Measurements from ENCODE around the gene STRIP2.
"Not testable (repeated sequence)": the region's sequence is repeated elsewhere in the genome, so short reads cannot be mapped to it uniquely, and the experiment has no call there.

Gene STRIP2

GRCh38 chr7:129498021-129498420 lies 63.8 kb downstream of the STRIP2 start:
- no peak for DNase-seq

GRCh38 chr7:129499999-129500398 lies 65.8 kb downstream of the STRIP2 start:
- DNase-seq: no peak

GRCh38 chr7:129501760-129502707 lies 67.8 kb downstream of the STRIP2 start, which contains the start of gene SMKR1:
TSS of gene SMKR1 (plus strand) at chr7:129502531. CDS start at chr7:129502825, 294 bp downstream.
- peak in 1 of 2 experiments; percentile 76 for DNase-seq

GRCh38 chr7:129502708-129503685 lies 68.8 kb downstream of the STRIP2 start:
- DNase-seq: no peak

- DNase-seq: no peak
Measured at GRCh38 chr7:129503725-129504124, 69.5 kb downstream of the STRIP2 start.

- no peak for DNase-seq
Measured at GRCh38 chr7:129512192-129512591, 78.0 kb downstream of the STRIP2 start.

GRCh38 chr7:129513546-129513945 lies 79.3 kb downstream of the STRIP2 start:
- no peak for DNase-seq

- DNase-seq: no peak
Measured at GRCh38 chr7:129514683-129515082, 80.5 kb downstream of the STRIP2 start.

GRCh38 chr7:129515381-129515780 lies 81.1 kb downstream of the STRIP2 start:
- DNase-seq: no peak

- no peak for DNase-seq
Measured at GRCh38 chr7:129517931-129518330, 83.7 kb downstream of the STRIP2 start.

GRCh38 chr7:129519464-129519863 lies 85.2 kb downstream of the STRIP2 start:
- no peak for DNase-seq

- DNase-seq: no peak
Measured at GRCh38 chr7:129522088-129522970, 88.1 kb downstream of the STRIP2 start.

- DNase-seq: no peak
Measured at GRCh38 chr7:129522971-129523340, 88.7 kb downstream of the STRIP2 start.

- no peak for DNase-seq
Measured at GRCh38 chr7:129523924-129524323, 89.7 kb downstream of the STRIP2 start.

GRCh38 chr7:129524405-129524804 lies 90.2 kb downstream of the STRIP2 start:
- not testable (repeated sequence) for DNase-seq

GRCh38 chr7:129525225-129525862 lies 91.1 kb downstream of the STRIP2 start:
- no peak for DNase-seq

- no peak for DNase-seq
Measured at GRCh38 chr7:129529643-129530042, 95.4 kb downstream of the STRIP2 start.

- DNase-seq: no peak
Measured at GRCh38 chr7:129530795-129531391, 96.7 kb downstream of the STRIP2 start.

GRCh38 chr7:129531721-129532120 lies 97.5 kb downstream of the STRIP2 start:
- DNase-seq: no peak

GRCh38 chr7:129532375-129532774 lies 98.1 kb downstream of the STRIP2 start:
- no peak for DNase-seq

- not testable (repeated sequence) for DNase-seq
Measured at GRCh38 chr7:129534558-129535274, 100.5 kb downstream of the STRIP2 start.

Data from NCI-H446 (cell line).